22Rv1 (cell line): ENCODE measurements around the gene SLIT1.

Source experiments
- H3K27ac ChIP-seq: fragments of 450-650 bp; 2 replicates; pipeline ENCODE4 v1.5.1; 2017
- ZFX ChIP-seq: fragments of 450-650 bp; IDR thresholded peaks from 2 replicates; pipeline ENCODE4 v1.6.1; 2017; ENCODE audit warnings: antibody characterized with exemption, borderline replicate concordance
- TF ChIP-seq, protein P1 (sequence below): fragments of 450-650 bp; IDR thresholded peaks from 2 replicates; pipeline ENCODE4 v1.5.1; 2017; ENCODE audit warnings: mild to moderate bottlenecking

Gene SLIT1

DNA sequence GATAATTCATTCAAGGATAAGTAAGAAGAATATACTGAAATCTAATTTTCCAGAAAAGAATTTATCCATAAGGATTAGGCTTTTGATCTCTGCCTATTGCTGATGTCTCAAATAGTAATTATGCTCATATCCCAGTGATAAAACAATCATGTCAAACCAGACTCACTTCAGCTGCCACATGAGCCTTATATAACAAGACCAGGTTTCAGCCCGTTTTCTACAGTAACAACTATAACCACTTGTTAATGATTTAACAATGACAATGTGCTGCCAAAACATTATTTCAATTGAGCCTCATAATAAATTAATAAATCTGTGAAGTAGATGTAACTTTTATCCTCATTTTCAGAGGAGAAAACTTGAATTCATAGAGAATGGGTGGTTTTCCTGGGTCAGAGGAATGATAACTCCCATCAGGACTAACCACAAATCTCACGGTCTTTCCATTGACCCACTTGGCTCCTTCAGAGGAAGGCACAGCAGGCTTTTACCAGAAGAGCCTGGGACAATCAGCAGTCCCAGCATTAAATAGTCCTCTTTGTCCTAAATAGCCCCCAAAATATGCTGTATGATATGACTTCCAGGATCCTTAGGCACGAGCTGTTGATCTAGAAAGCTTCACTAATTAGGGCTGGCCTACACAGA is 42.5 kb upstream of the SLIT1 start:
- TF ChIP-seq, protein P1, sequence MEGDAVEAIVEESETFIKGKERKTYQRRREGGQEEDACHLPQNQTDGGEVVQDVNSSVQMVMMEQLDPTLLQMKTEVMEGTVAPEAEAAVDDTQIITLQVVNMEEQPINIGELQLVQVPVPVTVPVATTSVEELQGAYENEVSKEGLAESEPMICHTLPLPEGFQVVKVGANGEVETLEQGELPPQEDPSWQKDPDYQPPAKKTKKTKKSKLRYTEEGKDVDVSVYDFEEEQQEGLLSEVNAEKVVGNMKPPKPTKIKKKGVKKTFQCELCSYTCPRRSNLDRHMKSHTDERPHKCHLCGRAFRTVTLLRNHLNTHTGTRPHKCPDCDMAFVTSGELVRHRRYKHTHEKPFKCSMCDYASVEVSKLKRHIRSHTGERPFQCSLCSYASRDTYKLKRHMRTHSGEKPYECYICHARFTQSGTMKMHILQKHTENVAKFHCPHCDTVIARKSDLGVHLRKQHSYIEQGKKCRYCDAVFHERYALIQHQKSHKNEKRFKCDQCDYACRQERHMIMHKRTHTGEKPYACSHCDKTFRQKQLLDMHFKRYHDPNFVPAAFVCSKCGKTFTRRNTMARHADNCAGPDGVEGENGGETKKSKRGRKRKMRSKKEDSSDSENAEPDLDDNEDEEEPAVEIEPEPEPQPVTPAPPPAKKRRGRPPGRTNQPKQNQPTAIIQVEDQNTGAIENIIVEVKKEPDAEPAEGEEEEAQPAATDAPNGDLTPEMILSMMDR, result no peak
- no peak for TF ChIP-seq ZFX
- H3K27ac ChIP-seq, result no peak overlapping the region

DNA sequence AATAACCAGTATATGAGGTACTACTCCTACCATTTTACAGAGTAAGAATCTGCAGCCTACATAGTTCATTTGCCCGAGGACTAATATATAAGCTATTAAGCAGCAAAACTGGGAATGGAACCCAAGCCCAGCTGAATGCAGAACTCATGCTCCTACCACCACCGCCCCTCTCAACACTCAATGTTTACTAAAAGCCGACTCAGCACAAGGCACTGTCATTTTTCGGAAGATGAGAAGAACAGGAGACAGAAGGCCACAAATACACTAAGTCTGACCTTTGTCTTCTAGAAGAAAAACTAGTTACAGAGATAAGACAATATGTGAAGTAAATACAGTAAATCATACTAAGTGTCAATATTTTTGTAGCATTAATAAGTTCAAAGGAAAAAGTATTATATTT is 40.6 kb upstream of the SLIT1 start:
- no peak overlapping the region for H3K27ac ChIP-seq
- TF ChIP-seq, protein P1, result no peak
- no peak for TF ChIP-seq ZFX

DNA sequence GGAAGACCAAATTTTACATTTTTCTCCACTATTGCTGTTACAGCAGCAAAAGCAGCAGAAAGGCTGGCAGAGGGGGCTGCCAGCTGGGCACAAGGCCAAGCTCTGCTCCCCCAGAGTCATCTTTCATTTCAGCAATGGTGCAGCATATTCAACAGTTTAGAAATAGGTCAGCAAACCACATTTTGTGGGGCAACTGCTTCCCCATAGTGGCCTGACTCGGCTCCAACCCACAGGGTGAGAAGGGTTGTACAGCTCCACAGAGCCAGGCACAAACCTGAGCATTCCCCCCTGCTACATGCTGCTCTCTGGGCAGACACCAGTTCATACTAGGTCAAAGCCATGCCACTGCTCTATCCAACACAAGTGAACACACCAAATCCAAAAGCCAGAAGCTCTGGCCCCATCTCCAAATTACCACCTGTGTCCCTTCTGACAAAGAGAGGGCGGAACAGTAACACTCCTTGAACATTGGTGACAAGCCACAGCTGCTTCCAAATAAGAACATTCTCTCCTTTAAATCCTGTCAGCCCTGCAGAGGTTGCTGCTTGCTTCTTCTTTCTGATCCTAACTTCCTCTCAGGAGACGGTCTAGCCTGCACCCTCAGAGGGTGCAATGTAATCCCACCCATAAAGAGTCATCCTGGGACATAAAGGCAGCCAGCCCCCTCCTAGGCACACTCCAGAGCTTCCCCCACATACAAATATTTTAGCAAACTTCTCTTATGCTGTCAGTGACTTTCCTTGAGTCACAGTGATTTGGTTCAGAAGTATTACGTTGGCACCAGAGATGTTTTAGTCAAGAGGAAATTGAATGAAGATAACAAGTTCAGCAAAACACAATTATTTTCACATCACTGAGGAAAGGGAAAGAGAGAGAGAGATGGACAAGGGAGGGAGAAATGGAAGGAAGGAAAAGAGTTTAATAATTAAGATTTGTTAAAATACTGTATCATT is 39.0 kb upstream of the SLIT1 start:
- no peak overlapping the region for H3K27ac ChIP-seq
- TF ChIP-seq, protein P1, result no peak
- no peak for TF ChIP-seq ZFX

DNA sequence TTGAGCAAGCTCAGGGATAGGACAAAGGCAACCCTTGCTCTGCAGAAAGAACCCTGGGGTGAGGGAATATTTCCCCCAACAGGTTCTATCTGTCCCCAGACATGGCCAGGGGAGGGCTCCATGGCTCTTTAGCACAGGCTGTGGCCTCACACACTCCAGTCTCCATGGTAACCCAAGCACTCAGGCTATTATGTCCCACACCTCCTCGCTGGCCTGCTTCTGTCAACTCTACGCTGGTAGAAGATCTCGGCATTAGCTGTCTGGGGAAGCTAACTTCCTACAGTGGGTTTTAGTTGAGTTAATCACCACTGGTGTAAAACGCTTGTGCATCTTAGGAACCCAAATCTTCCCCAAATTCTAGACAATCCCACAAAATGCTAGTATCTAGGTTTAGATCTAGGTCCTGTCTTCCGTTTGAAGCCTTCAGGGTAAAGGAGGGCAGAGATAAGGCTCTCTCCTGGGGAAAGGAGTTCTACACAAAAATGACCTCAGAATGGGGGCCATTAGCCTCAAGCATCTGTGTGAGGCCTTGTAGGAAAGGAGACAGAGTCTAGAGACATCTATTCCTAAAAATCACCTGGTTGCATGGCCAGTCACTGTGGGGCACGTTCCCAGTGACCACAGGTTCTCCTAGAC is 36.7 kb upstream of the SLIT1 start:
- TF ChIP-seq, protein P1, result no peak

DNA sequence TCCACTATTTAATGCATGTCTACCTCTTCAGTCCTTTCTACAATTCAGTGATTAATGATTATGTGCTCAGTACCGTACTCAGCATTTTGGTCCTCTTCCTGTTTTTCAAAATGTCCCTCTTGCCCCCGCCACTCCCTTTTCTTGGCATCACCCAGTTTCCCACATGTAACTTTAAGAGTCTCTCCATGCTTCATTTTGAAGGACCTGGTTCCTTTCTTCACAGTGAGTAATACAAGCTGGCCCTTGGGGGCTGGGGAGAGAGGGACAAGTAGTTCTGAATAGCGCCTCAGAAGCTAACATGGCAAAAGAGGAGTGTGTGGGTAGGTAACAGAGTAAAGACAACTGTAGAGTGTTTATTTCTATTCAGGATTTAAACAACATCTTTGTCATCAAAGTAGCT is 34.6 kb upstream of the SLIT1 start:
- no peak for TF ChIP-seq ZFX
- TF ChIP-seq, protein P1, result no peak
- no peak overlapping the region for H3K27ac ChIP-seq

More for the DNA sequence above, 36.7 kb upstream of the SLIT1 start:
- H3K27ac ChIP-seq, result no peak overlapping the region

DNA sequence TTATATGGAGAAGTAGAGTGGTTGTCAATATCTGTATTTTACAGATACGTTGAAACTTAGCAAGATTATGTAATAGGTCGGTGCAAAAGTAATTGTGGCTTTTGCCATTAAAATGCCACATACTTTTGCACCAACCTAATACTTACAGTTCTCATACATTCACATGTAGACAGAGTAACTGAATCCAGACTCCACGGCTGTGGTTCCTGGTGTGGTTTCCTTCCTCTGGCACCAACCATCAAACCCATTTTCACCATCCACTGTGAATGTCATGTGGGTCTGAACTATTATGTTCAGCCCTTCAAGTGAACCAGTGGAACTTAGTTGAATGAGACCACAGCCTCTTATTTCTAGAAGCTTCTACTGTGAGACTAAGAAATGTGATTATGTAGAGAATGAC is 31.5 kb upstream of the SLIT1 start:
- TF ChIP-seq, protein P1, result no peak
- no peak for TF ChIP-seq ZFX
- H3K27ac ChIP-seq, result no peak overlapping the region
